Mucosa of gallbladder (tissue), 1 donor: ENCODE measurements around the gene PRKCH. TPM values are rescaled to one million over a fixed set of nuclear protein-coding genes. Genes with fewer than 3 reads are reported as not detected.
A peak's percentile ranks its signal among the peaks of the same experiment; 100 is the strongest.

Experiments
- DNase-seq: peaks from one replicate; pipeline ENCODE4 v3.0.0-alpha.2; 2020; ENCODE audit warnings: low spot score
- total RNA-seq: library from RNA; stranded (reverse); gene quantifications from one replicate; pipeline ENCODE4 v1.2.1, GENCODE V29; 2021
- donor health status: DM: no; HTN: no; CAD: no.

The PRKCH gene
- total RNA-seq, 1 donor from 2014 or later, result 28.5 TPM

GRCh38 chr14:61474015-61474414 lies 152.6 kb downstream of the PRKCH start:
- DNase-seq, result no peak

GRCh38 chr14:61474701-61475100 lies 153.3 kb downstream of the PRKCH start:
- no peak for DNase-seq

- DNase-seq, result no peak
Observed at GRCh38 chr14:61475316-61475715, 153.9 kb downstream of the PRKCH start.

GRCh38 chr14:61476105-61476753 lies 154.8 kb downstream of the PRKCH start:
- DNase-seq, result no peak

GRCh38 chr14:61476754-61477410 lies 155.5 kb downstream of the PRKCH start:
- DNase-seq, result peak; percentile 82

- DNase-seq, result peak; percentile 90
Observed at GRCh38 chr14:61477712-61478462, 156.5 kb downstream of the PRKCH start.

- DNase-seq, result no peak
Observed at GRCh38 chr14:61478971-61479473, 157.6 kb downstream of the PRKCH start.

- DNase-seq, result no peak
Observed at GRCh38 chr14:61479746-61480502, 158.5 kb downstream of the PRKCH start.

GRCh38 chr14:61480704-61481285 lies 159.4 kb downstream of the PRKCH start:
- no peak for DNase-seq

- no peak for DNase-seq
Observed at GRCh38 chr14:61481701-61482100, 160.3 kb downstream of the PRKCH start.

- DNase-seq, result no peak
Observed at GRCh38 chr14:61482348-61483206, 161.2 kb downstream of the PRKCH start.

GRCh38 chr14:61483476-61483875 lies 162.1 kb downstream of the PRKCH start:
- DNase-seq, result no peak

GRCh38 chr14:61484031-61484430 lies 162.7 kb downstream of the PRKCH start:
- DNase-seq, result no peak

GRCh38 chr14:61484826-61485584 lies 163.6 kb downstream of the PRKCH start:
- DNase-seq, result no peak

GRCh38 chr14:61485661-61486060 lies 164.3 kb downstream of the PRKCH start:
- no peak for DNase-seq

GRCh38 chr14:61486930-61487495 lies 165.6 kb downstream of the PRKCH start:
- DNase-seq, result no peak

- no peak for DNase-seq
Observed at GRCh38 chr14:61488417-61489401, 167.3 kb downstream of the PRKCH start.

- no peak for DNase-seq
Observed at GRCh38 chr14:61489512-61489911, 168.1 kb downstream of the PRKCH start.
